ENCODE data around the gene OR5M3.

OR5M3 gene

GRCh38 chr11:56473252-56473651, at the start of gene OR5M3:
Gene OR5M3 (minus strand): TSS chr11:56473352. CDS start chr11:56470497, 2,855 bp downstream.
- no peak for DNase-seq (ENCODE audit: extremely low spot score)
- CTCF ChIA-PET, result no interaction called here
- POLR2A ChIA-PET, result no interaction called here
- TF ChIP-seq ZNF384 (IDR thresholded peaks at IDR 0.05) (no peak), NFRKB (IDR thresholded peaks at IDR 0.05) (no peak), L3MBTL2 (conservative IDR thresholded peaks at IDR 0.05) (no peak), LEF1 (IDR thresholded peaks at IDR 0.05; ENCODE audit: borderline replicate concordance) (no peak), FOXM1 (IDR thresholded peaks at IDR 0.05; ENCODE audit: borderline replicate concordance) (no peak), SP1 (IDR thresholded peaks at IDR 0.05) (no peak), BHLHE40 (IDR thresholded peaks at IDR 0.05; ENCODE audit: borderline replicate concordance) (no peak), ELF4 (IDR thresholded peaks at IDR 0.05) (no peak), ARNT (IDR thresholded peaks at IDR 0.05) (no peak), CTBP1 (IDR thresholded peaks at IDR 0.05; ENCODE audit: borderline replicate concordance) (no peak), FOXK2 (IDR thresholded peaks at IDR 0.05) (no peak), SUZ12 (IDR thresholded peaks at IDR 0.05) (no peak), TARDBP (IDR thresholded peaks at IDR 0.05) (no peak), FOXA1 (IDR thresholded peaks at IDR 0.05) (no peak), PKNOX1 (IDR thresholded peaks at IDR 0.05) (no peak), HDGF (IDR thresholded peaks at IDR 0.05; ENCODE audit: borderline replicate concordance) (no peak)

- ChIA-PET CTCF (no interaction called here), POLR2A (no interaction called here)
- TF ChIP-seq FOXA1 (IDR thresholded peaks at IDR 0.05), result no peak
- no peak for TF ChIP-seq SP1 (IDR thresholded peaks at IDR 0.05)
- no peak for TF ChIP-seq BHLHE40 (IDR thresholded peaks at IDR 0.05; ENCODE audit: borderline replicate concordance)
- TF ChIP-seq FOXK2 (IDR thresholded peaks at IDR 0.05), result no peak
- DNase-seq (ENCODE audit: extremely low spot score), result no peak
Measured at GRCh38 chr11:56522008-56522407, 48.9 kb upstream of the OR5M3 start.

- ChIA-PET POLR2A (no interaction called here), CTCF (no interaction called here)
- no peak for DNase-seq (ENCODE audit: extremely low spot score)
- TF ChIP-seq ZNF384 (IDR thresholded peaks at IDR 0.05) (no peak), FOXK2 (IDR thresholded peaks at IDR 0.05) (no peak), L3MBTL2 (conservative IDR thresholded peaks at IDR 0.05) (no peak), BHLHE40 (IDR thresholded peaks at IDR 0.05; ENCODE audit: borderline replicate concordance) (no peak), TARDBP (IDR thresholded peaks at IDR 0.05) (no peak), PKNOX1 (IDR thresholded peaks at IDR 0.05) (no peak), SUZ12 (IDR thresholded peaks at IDR 0.05) (no peak), NFRKB (IDR thresholded peaks at IDR 0.05) (no peak), CTBP1 (IDR thresholded peaks at IDR 0.05; ENCODE audit: borderline replicate concordance) (no peak), ARNT (IDR thresholded peaks at IDR 0.05) (no peak)
Measured at GRCh38 chr11:56513280-56513679, 40.1 kb upstream of the OR5M3 start.

GRCh38 chr11:56509439-56509838, 36.3 kb upstream of the OR5M3 start:
- ChIA-PET CTCF (no interaction called here), POLR2A (no interaction called here)
- no peak for DNase-seq (ENCODE audit: extremely low spot score)
- TF ChIP-seq TARDBP (IDR thresholded peaks at IDR 0.05), result no peak
- TF ChIP-seq ELF4 (IDR thresholded peaks at IDR 0.05), result no peak
- TF ChIP-seq L3MBTL2 (conservative IDR thresholded peaks at IDR 0.05), result no peak
- TF ChIP-seq FOXK2 (IDR thresholded peaks at IDR 0.05), result no peak
- no peak for TF ChIP-seq PKNOX1 (IDR thresholded peaks at IDR 0.05)
- TF ChIP-seq FOXA1 (IDR thresholded peaks at IDR 0.05), result no peak
- TF ChIP-seq CTBP1 (IDR thresholded peaks at IDR 0.05; ENCODE audit: borderline replicate concordance), result no peak
- no peak for TF ChIP-seq NFRKB (IDR thresholded peaks at IDR 0.05)
- no peak for TF ChIP-seq LEF1 (IDR thresholded peaks at IDR 0.05; ENCODE audit: borderline replicate concordance)
- TF ChIP-seq FOXM1 (IDR thresholded peaks at IDR 0.05; ENCODE audit: borderline replicate concordance), result no peak
- no peak for TF ChIP-seq HDGF (IDR thresholded peaks at IDR 0.05; ENCODE audit: borderline replicate concordance)
- TF ChIP-seq BHLHE40 (IDR thresholded peaks at IDR 0.05; ENCODE audit: borderline replicate concordance), result no peak
- TF ChIP-seq ZNF384 (IDR thresholded peaks at IDR 0.05), result no peak

GRCh38 chr11:56497010-56497409, 23.9 kb upstream of the OR5M3 start:
- CTCF ChIA-PET, result no interaction called here

GRCh38 chr11:56495117-56495516, 22.0 kb upstream of the OR5M3 start:
- CTCF ChIA-PET, result no interaction called here

More at GRCh38 chr11:56497010-56497409, 23.9 kb upstream of the OR5M3 start:
- no peak for DNase-seq (ENCODE audit: extremely low spot score)
- no peak for TF ChIP-seq L3MBTL2 (conservative IDR thresholded peaks at IDR 0.05)
- no peak for TF ChIP-seq ZNF384 (IDR thresholded peaks at IDR 0.05)
- TF ChIP-seq ELF4 (IDR thresholded peaks at IDR 0.05), result no peak
- POLR2A ChIA-PET, result no interaction called here

More at GRCh38 chr11:56495117-56495516, 22.0 kb upstream of the OR5M3 start:
- POLR2A ChIA-PET, result no interaction called here
- DNase-seq (ENCODE audit: extremely low spot score), result no peak
- TF ChIP-seq NFRKB (IDR thresholded peaks at IDR 0.05) (no peak), LEF1 (IDR thresholded peaks at IDR 0.05; ENCODE audit: borderline replicate concordance) (no peak), CTBP1 (IDR thresholded peaks at IDR 0.05; ENCODE audit: borderline replicate concordance) (no peak), L3MBTL2 (conservative IDR thresholded peaks at IDR 0.05) (no peak), SUZ12 (IDR thresholded peaks at IDR 0.05) (no peak), HDGF (IDR thresholded peaks at IDR 0.05; ENCODE audit: borderline replicate concordance) (no peak), TARDBP (IDR thresholded peaks at IDR 0.05) (no peak), PKNOX1 (IDR thresholded peaks at IDR 0.05) (no peak), ELF4 (IDR thresholded peaks at IDR 0.05) (no peak), ARNT (IDR thresholded peaks at IDR 0.05) (no peak), BHLHE40 (IDR thresholded peaks at IDR 0.05; ENCODE audit: borderline replicate concordance) (no peak)
